Adrenal gland (tissue), 5 donors: ENCODE measurements around the gene C5AR1.

Source experiments
- CTCF ChIP-seq, 6 experiments: fragments of 450-650 bp in 4 of 6; fragments of 200-600 bp in 2 of 6; sonication (generic) in 1 of 6; IDR thresholded peaks; 1 replicate in 5 of 6; 2 replicates in 1 of 6; pipeline versions ENCODE4 v1.5.1 to v1.8.0; 2016 to 2021; ENCODE audit warnings: antibody characterized with exemption in 6 of 6, mild to moderate bottlenecking in 2 of 6, moderate library complexity in 1 of 6
- POLR2A ChIP-seq, 2 donors: fragments of 450-650 bp; IDR thresholded peaks; one replicate each; pipeline ENCODE4 v1.6.1; 2017; ENCODE audit warnings: antibody characterized with exemption in 2 of 2, mild to moderate bottlenecking in 2 of 2, moderate library complexity in 1 of 2
- donor health status: DM: no; HTN: no; CAD: no.

DNA sequence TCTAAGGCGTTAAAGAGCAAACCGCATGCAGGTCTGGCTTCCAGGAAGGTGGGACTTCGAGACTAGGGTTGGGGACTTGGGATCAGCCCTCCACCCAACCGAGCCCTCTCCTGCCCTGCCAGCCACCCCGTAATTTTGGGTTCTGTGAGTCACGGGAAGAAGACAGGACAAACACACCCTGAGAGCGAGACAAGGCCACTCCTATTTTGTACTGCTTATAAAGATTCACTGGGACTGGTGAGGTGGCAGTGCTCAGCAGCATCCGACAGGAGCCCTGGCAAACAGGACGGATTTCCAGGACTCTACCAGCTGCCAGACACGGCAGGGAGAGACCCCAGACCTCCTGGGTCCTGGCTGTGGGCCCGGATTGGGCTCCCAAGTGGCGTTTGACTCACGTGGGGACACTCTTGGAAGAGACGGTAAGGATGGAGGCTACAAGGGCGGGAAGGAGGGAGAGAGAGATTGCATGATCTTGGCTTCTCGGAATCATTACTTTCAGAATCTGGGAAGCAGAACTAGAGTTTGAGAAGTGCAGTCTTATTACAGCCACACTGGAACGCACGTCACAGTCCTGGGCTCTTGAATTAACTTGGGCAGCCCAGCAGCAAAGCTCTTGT, 22.4 kb downstream of the C5AR1 start, which contains the start of gene C5AR2:
- TF ChIP-seq CTCF (IDR thresholded peaks at IDR 0.05) (no peak), POLR2A (IDR thresholded peaks at IDR 0.05) (no peak)
